ENCODE measurements around the gene FFAR1. TPM values are rescaled to one million over a fixed set of nuclear protein-coding genes. Genes with fewer than 3 reads are reported as not detected.

Gene FFAR1
- polyA plus RNA-seq, 1 of the 3 experiments (the other 2 are of a cell fraction) = not detected

DNA sequence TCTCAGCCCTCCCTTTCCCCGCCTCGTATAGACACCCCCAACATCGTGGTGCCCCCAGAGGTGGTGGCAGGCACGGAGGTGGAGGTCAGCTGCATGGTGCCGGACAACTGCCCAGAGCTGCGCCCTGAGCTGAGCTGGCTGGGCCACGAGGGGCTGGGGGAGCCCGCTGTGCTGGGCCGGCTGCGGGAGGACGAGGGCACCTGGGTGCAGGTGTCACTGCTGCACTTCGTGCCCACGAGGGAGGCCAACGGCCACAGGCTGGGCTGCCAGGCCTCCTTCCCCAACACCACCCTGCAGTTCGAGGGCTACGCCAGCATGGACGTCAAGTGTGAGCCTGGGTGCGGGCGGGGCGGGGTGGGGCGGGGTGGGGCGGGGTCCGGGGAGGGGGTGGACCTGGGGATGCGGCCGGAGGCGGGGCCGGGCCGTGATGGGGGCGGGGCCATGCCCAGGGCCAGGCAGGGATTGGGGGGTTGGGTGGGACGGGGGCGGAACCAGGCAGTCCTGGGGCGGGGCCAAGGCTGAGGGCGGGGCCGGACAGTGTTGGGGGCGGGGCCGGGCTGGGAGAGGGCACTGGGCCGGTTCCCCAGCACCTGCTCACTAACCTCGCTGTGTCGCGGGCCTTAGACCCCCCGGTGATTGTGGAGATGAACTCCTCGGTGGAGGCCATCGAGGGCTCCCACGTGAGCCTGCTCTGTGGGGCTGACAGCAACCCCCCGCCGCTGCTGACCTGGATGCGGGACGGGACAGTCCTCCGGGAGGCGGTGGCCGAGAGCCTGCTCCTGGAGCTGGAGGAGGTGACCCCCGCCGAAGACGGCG, 48.0 kb upstream of the FFAR1 start:
- Histone ChIP-seq H3K9ac (no peak overlapping the region), H3K27me3 (ENCODE audit: insufficient read depth) (peaks cover 56% of the 10 kb centered on the region), H3K27ac (ENCODE audit: low read depth in 2 of 2, low read length in 1 of 2) (no peak overlapping the region), H3K79me2 (ENCODE audit: insufficient read depth) (no peaks in the 10 kb centered on the region), H3K36me3 (replicated peaks in 1 of 2; ENCODE audit: control insufficient read depth in 1 of 2, insufficient read depth in 2 of 2, low read length in 1 of 2) (no peaks in the 10 kb centered on the region), H3K4me3 (ENCODE audit: low read depth in 2 of 2, low read length in 1 of 2) (no peak overlapping the region), H3K4me2 (no peak overlapping the region), H2AFZ (ENCODE audit: low read depth) (no peak overlapping the region), H3K9me3 (no peaks in the 10 kb centered on the region), H4K20me1 (ENCODE audit: insufficient read depth) (no peaks in the 10 kb centered on the region), H3K9me2 (no peaks in the 10 kb centered on the region), H3F3A (replicated peaks; ENCODE audit: insufficient read depth) (no peaks in the 10 kb centered on the region), H3K4me1 (ENCODE audit: control insufficient read depth in 1 of 2, insufficient read depth in 2 of 2, low read depth in 1 of 2, low read length in 1 of 2) (no peaks in the 10 kb centered on the region)
- ChIA-PET CTCF (no interaction called here), POLR2A (no interaction called here)
- peak; percentile 83 for DNase-seq
- WGBS (ENCODE audit: low lambda C conversion rate) = 21% methylated on average over 32 of the region's 55 CpGs
- no peak for TF ChIP-seq RAD21 (IDR thresholded peaks at IDR 0.05; ENCODE audit: low read length)
- TF ChIP-seq RCOR1 (IDR thresholded peaks at IDR 0.05; ENCODE audit: low read length) = no peak
- no peak for TF ChIP-seq IRF3 (IDR thresholded peaks at IDR 0.05; ENCODE audit: low read depth, low read length)
- TF ChIP-seq, protein P1, sequence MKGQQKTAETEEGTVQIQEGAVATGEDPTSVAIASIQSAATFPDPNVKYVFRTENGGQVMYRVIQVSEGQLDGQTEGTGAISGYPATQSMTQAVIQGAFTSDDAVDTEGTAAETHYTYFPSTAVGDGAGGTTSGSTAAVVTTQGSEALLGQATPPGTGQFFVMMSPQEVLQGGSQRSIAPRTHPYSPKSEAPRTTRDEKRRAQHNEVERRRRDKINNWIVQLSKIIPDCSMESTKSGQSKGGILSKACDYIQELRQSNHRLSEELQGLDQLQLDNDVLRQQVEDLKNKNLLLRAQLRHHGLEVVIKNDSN (IDR thresholded peaks at IDR 0.05; ENCODE audit: borderline replicate concordance, low read depth) = no peak
- TF ChIP-seq, protein P2, sequence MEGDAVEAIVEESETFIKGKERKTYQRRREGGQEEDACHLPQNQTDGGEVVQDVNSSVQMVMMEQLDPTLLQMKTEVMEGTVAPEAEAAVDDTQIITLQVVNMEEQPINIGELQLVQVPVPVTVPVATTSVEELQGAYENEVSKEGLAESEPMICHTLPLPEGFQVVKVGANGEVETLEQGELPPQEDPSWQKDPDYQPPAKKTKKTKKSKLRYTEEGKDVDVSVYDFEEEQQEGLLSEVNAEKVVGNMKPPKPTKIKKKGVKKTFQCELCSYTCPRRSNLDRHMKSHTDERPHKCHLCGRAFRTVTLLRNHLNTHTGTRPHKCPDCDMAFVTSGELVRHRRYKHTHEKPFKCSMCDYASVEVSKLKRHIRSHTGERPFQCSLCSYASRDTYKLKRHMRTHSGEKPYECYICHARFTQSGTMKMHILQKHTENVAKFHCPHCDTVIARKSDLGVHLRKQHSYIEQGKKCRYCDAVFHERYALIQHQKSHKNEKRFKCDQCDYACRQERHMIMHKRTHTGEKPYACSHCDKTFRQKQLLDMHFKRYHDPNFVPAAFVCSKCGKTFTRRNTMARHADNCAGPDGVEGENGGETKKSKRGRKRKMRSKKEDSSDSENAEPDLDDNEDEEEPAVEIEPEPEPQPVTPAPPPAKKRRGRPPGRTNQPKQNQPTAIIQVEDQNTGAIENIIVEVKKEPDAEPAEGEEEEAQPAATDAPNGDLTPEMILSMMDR (IDR thresholded peaks at IDR 0.05) = no peak
- no peak for TF ChIP-seq TAF1 (IDR thresholded peaks at IDR 0.05; ENCODE audit: borderline replicate concordance, low read depth, low read length)
- TF ChIP-seq MXI1 (IDR thresholded peaks at IDR 0.05; ENCODE audit: low read depth, low read length) = no peak
- TF ChIP-seq USF2 (IDR thresholded peaks at IDR 0.05; ENCODE audit: borderline replicate concordance, low read depth, low read length) = no peak
- TF ChIP-seq FOXM1 (IDR thresholded peaks at IDR 0.05; ENCODE audit: low read depth) = no peak
- no peak for TF ChIP-seq TCF12 (IDR thresholded peaks at IDR 0.05)
- TF ChIP-seq, protein P3, sequence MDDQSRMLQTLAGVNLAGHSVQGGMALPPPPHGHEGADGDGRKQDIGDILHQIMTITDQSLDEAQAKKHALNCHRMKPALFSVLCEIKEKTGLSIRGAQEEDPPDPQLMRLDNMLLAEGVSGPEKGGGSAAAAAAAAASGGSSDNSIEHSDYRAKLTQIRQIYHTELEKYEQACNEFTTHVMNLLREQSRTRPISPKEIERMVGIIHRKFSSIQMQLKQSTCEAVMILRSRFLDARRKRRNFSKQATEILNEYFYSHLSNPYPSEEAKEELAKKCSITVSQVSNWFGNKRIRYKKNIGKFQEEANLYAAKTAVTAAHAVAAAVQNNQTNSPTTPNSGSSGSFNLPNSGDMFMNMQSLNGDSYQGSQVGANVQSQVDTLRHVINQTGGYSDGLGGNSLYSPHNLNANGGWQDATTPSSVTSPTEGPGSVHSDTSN (IDR thresholded peaks at IDR 0.05) = no peak
- no peak for TF ChIP-seq NFIC (IDR thresholded peaks at IDR 0.05; ENCODE audit: borderline replicate concordance)
- no peak for TF ChIP-seq NRF1 (IDR thresholded peaks at IDR 0.05; ENCODE audit: low read depth, low read length)
- TF ChIP-seq RFX5 (IDR thresholded peaks at IDR 0.05; ENCODE audit: low read length) = no peak
- TF ChIP-seq JUND (IDR thresholded peaks at IDR 0.05) = no peak
- TF ChIP-seq FOSL2 (IDR thresholded peaks at IDR 0.05; ENCODE audit: borderline replicate concordance, low read depth) = no peak

All from SK-N-SH (cell line).